K562 (cell line): ENCODE data around the gene RAB40AL. TPM values are rescaled to one million over a fixed set of nuclear protein-coding genes. Genes with fewer than 3 reads are reported as not detected.

Source experiments
- CTCF ChIP-seq, 3 experiments: IDR thresholded peaks in 2 of 3; conservative IDR thresholded peaks in 1 of 3; 2 replicates each; pipeline ENCODE4 v1.5.1; 2011 to 2012; ENCODE audit warnings: low read length in 3 of 3, mild to moderate bottlenecking in 3 of 3, control low read depth in 2 of 3, improper control_type of control experiment in 1 of 3, inconsistent platforms in 1 of 3, low read depth in 1 of 3, mixed read lengths in 1 of 3, moderate library complexity in 1 of 3; ENCODE audit not compliant: insufficient read depth in 2 of 3
- GTF3C2 ChIP-seq: IDR thresholded peaks from 3 replicates; pipeline ENCODE4 v1.6.1; 2011; ENCODE audit warnings: borderline replicate concordance, mild to moderate bottlenecking, moderate library complexity; ENCODE audit not compliant: insufficient read length; ENCODE audit errors: extremely low read depth
- HDAC2 ChIP-seq: fragments of 450-650 bp; IDR thresholded peaks from 2 replicates; pipeline ENCODE4 v1.6.1; 2016; ENCODE audit warnings: mild to moderate bottlenecking
- RBM17 ChIP-seq: fragments of 200-400 bp; formaldehyde crosslinking; IDR thresholded peaks from 2 replicates; pipeline ENCODE4 v1.6.1; 2017; ENCODE audit warnings: low read depth, mild to moderate bottlenecking, low read length, borderline replicate concordance
- TCF15 ChIP-seq: fragments of 250-450 bp; sonication (Bioruptor Pico); IDR thresholded peaks from 2 replicates; pipeline ENCODE4 v1.8.0; 2022; ENCODE audit warnings: moderate library complexity, mild to moderate bottlenecking, inconsistent platforms
- USF2 ChIP-seq: sonication (generic); formaldehyde crosslinking; IDR thresholded peaks from 2 replicates; pipeline ENCODE4 v1.5.0; 2020; ENCODE audit warnings: missing genetic modification reagents
- ZNF124 ChIP-seq: sonication (generic); formaldehyde crosslinking; IDR thresholded peaks from 2 replicates; pipeline ENCODE4 v1.8.1; 2022; ENCODE audit warnings: missing genetic modification reagents
- ZNF174 ChIP-seq: fragments of 250-450 bp; sonication (Bioruptor Pico); IDR thresholded peaks from 2 replicates; pipeline ENCODE4 v1.4.0; 2020; ENCODE audit warnings: mild to moderate bottlenecking
- ZNF511 ChIP-seq: sonication (generic); formaldehyde crosslinking; IDR thresholded peaks from 2 replicates; pipeline ENCODE4 v1.8.0; 2022; ENCODE audit warnings: mild to moderate bottlenecking, missing genetic modification reagents
- ZNF77 ChIP-seq: fragments of 250-450 bp; sonication (Bioruptor Pico); IDR thresholded peaks from 2 replicates; pipeline ENCODE4 v1.5.0; 2020
- polyA plus RNA-seq, 8 experiments: library from polyadenylated mRNA; depleted of rRNA in 4 of 8; stranded (reverse) in 5 of 8; unstranded in 3 of 8; fragments of >200 nt; fragmentation: Nextera tagmentation in 2 of 8; fragmentation: Illumina TruSeq in 1 of 8; extraction: Ambion mirVana in 2 of 8; extraction: Trizol in 1 of 8; gene quantifications; 2 replicates each; pipeline versions ENCODE4 v1.2.1 to v1.2.3, GENCODE V29; 2011 to 2014; ENCODE audit warnings: inconsistent platforms in 1 of 8, missing spikeins in 1 of 8
- total RNA-seq, 7 experiments: library from RNA; depleted of rRNA in 6 of 7; stranded (reverse); fragments of >200 nt in 6 of 7; fragmentation: Illumina TruSeq in 2 of 7; extraction: Trizol in 2 of 7; gene quantifications; 2 replicates each; pipeline versions ENCODE4 v1.2.1 to v1.2.3, GENCODE V29; 2011 to 2021; ENCODE audit warnings: low replicate concordance in 1 of 7

Gene RAB40AL
- total and polyA plus RNA-seq, 9 of the 15 experiments (the other 6 are each of a cell fraction or from before 2014, with no cell fraction given) = 0.13 to 0.44 (median 0.42) TPM; not detected in 4

GRCh38 chrX:102958794-102959193, 21.7 kb downstream of the RAB40AL start (continued):
- TF ChIP-seq TCF15 = no peak
- TF ChIP-seq HDAC2 = no peak
- no peak for TF ChIP-seq ZNF124 (CRISPR knock-in tag)
- no peak for TF ChIP-seq RBM17
- TF ChIP-seq USF2 = peak; percentile 62
- TF ChIP-seq CTCF (IDR thresholded peaks at IDR 0.05 in 2 of 3, conservative IDR thresholded peaks at IDR 0.05 in 1 of 3; ENCODE audit: insufficient read depth in 2 of 3, low read depth in 1 of 3, low read length in 3 of 3) = peak in 2 of 3 experiments; percentile 24 to 43; a peak in 3 of 6 replicates
- TF ChIP-seq GTF3C2 = no peak
- no peak for TF ChIP-seq ZNF511 (CRISPR knock-in tag)
- no peak for TF ChIP-seq ZNF174 (CRISPR knock-in tag)
- TF ChIP-seq ZNF77 (CRISPR knock-in tag) = no peak
